ENCODE data around the gene ALDOB.

GRCh38 chr9:101481261-101481660 is 45.7 kb upstream of the ALDOB start:
- TF ChIP-seq, protein P1, sequence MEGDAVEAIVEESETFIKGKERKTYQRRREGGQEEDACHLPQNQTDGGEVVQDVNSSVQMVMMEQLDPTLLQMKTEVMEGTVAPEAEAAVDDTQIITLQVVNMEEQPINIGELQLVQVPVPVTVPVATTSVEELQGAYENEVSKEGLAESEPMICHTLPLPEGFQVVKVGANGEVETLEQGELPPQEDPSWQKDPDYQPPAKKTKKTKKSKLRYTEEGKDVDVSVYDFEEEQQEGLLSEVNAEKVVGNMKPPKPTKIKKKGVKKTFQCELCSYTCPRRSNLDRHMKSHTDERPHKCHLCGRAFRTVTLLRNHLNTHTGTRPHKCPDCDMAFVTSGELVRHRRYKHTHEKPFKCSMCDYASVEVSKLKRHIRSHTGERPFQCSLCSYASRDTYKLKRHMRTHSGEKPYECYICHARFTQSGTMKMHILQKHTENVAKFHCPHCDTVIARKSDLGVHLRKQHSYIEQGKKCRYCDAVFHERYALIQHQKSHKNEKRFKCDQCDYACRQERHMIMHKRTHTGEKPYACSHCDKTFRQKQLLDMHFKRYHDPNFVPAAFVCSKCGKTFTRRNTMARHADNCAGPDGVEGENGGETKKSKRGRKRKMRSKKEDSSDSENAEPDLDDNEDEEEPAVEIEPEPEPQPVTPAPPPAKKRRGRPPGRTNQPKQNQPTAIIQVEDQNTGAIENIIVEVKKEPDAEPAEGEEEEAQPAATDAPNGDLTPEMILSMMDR (IDR thresholded peaks at IDR 0.05; ENCODE audit: low read depth, low read length, missing input control) = no peak
- TF ChIP-seq RXRA (IDR thresholded peaks at IDR 0.05) (no peak), EGR1 (IDR thresholded peaks at IDR 0.05; ENCODE audit: low read depth in 2 of 2) (no peak), JUND (IDR thresholded peaks at IDR 0.05) (no peak)
